ENCODE measurements around the gene GLRX2.

The GLRX2 gene

DNA sequence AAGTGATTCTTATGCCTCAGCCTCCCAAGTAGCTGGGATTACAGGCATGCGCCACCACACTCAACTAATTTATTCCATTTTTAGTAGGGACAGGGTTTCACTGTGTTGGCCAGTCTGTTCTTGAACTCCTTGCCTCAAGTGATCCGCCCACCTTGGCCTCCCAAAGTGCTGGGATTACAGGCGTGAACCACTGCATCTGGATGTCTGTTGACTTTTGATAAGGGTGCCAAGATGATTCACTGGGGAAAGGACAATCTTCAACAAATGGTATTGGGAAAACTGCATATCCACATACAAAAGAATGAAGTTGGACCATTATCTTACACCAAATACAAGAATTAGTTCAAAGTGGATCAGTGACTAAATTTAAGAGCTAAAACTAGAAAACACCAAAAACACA is 26.0 kb downstream of the GLRX2 start:
- no peak for TF ChIP-seq EZH2 (IDR thresholded peaks at IDR 0.05; ENCODE audit: borderline replicate concordance, low read length)
- TF ChIP-seq, protein P1, sequence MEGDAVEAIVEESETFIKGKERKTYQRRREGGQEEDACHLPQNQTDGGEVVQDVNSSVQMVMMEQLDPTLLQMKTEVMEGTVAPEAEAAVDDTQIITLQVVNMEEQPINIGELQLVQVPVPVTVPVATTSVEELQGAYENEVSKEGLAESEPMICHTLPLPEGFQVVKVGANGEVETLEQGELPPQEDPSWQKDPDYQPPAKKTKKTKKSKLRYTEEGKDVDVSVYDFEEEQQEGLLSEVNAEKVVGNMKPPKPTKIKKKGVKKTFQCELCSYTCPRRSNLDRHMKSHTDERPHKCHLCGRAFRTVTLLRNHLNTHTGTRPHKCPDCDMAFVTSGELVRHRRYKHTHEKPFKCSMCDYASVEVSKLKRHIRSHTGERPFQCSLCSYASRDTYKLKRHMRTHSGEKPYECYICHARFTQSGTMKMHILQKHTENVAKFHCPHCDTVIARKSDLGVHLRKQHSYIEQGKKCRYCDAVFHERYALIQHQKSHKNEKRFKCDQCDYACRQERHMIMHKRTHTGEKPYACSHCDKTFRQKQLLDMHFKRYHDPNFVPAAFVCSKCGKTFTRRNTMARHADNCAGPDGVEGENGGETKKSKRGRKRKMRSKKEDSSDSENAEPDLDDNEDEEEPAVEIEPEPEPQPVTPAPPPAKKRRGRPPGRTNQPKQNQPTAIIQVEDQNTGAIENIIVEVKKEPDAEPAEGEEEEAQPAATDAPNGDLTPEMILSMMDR (IDR thresholded peaks at IDR 0.05; ENCODE audit: low read length): no peak
- no peak overlapping the region for H3K4me3 ChIP-seq (ENCODE audit: low read depth, low read length, poor library complexity, severe bottlenecking)
- H3F3A ChIP-seq (ENCODE audit: insufficient read depth, low read length): no peaks in the 10 kb centered on the region
- no peaks in the 10 kb centered on the region for H3K9me2 ChIP-seq (ENCODE audit: low read depth, low read length)
- H3K27ac ChIP-seq (ENCODE audit: low read depth, low read length, poor library complexity, severe bottlenecking): no peak overlapping the region
- H3K4me2 ChIP-seq (ENCODE audit: low read length): no peak overlapping the region
- no peak overlapping the region for H3K9ac ChIP-seq (ENCODE audit: low read length)
- no peak overlapping the region for H2AFZ ChIP-seq (ENCODE audit: low read length)
- H3K9me3 ChIP-seq (ENCODE audit: low read length): peaks cover 12% of the 10 kb centered on the region
- H3K27me3 ChIP-seq (ENCODE audit: insufficient read depth, low read length): no peaks in the 10 kb centered on the region
- no peaks in the 10 kb centered on the region for H4K20me1 ChIP-seq (ENCODE audit: insufficient read depth, low read length)
- H3K79me2 ChIP-seq (ENCODE audit: insufficient read depth, low read length): 0 out of 2 replicates have a peak, but pooled peaks cover 3% of the 10 kb centered on the region
- peaks cover 91% of the 10 kb centered on the region for H3K36me3 ChIP-seq (ENCODE audit: insufficient read depth, low read length)
- peaks cover 11% of the 10 kb centered on the region for H3K4me1 ChIP-seq (ENCODE audit: insufficient read depth, low read length, severe bottlenecking)

DNA sequence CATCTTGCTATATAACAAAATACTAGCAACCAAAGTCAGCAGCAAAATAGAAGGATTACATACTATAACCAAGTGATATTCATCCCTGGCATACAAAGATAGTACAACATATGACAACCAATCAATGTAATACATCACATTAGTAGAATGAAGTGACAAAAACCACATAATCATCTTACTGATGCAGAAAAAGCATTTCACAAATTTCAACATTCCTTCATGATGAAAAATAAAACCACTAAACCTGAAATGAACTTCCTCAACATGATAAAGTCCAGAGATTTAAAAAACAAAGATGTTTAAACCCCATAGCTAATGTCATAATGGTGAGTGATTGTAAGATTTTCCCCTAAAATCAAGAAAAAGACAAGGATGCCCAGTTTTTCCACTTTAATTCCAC is 27.2 kb downstream of the GLRX2 start:
- Histone ChIP-seq H3K27ac (ENCODE audit: low read depth, low read length, poor library complexity, severe bottlenecking) (no peak overlapping the region), H2AFZ (ENCODE audit: low read length) (no peak overlapping the region), H3K79me2 (ENCODE audit: insufficient read depth, low read length) (peaks cover 6% of the 10 kb centered on the region; the same call in 1 of the 2 replicates), H3K27me3 (ENCODE audit: insufficient read depth, low read length) (no peaks in the 10 kb centered on the region), H3K9ac (ENCODE audit: low read length) (no peak overlapping the region), H3K4me1 (ENCODE audit: insufficient read depth, low read length, severe bottlenecking) (peaks cover 4% of the 10 kb centered on the region), H3F3A (ENCODE audit: insufficient read depth, low read length) (no peaks in the 10 kb centered on the region), H3K4me2 (ENCODE audit: low read length) (no peak overlapping the region), H3K36me3 (ENCODE audit: insufficient read depth, low read length) (peaks cover 84% of the 10 kb centered on the region), H4K20me1 (ENCODE audit: insufficient read depth, low read length) (no peaks in the 10 kb centered on the region), H3K9me2 (ENCODE audit: low read depth, low read length) (no peaks in the 10 kb centered on the region), H3K9me3 (ENCODE audit: low read length) (peaks cover 12% of the 10 kb centered on the region), H3K4me3 (ENCODE audit: low read depth, low read length, poor library complexity, severe bottlenecking) (no peak overlapping the region)
- TF ChIP-seq EZH2 (IDR thresholded peaks at IDR 0.05; ENCODE audit: borderline replicate concordance, low read length): no peak
- TF ChIP-seq, protein P1 (IDR thresholded peaks at IDR 0.05; ENCODE audit: low read length): no peak

DNA sequence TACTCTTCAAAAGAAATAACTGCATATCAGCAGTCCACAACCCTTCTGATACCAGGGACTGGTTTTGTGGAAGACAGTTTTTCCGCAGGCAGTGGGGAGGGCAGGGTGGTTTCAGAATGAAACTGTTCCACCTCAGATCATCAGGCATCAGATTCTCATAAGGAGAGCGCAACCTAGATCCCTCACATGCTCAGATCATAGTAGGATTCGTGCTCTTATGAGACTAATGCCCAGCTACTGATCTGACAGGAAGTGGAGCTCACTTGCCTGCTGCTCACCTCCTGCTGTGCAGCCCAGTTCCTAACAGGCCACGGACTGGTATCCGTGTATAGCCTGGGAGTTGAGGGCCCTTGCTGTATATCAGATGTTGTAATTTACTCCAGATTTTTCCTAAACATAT is 34.3 kb downstream of the GLRX2 start:
- Histone ChIP-seq H3K4me2 (ENCODE audit: low read length) (no peak overlapping the region), H3K79me2 (ENCODE audit: insufficient read depth, low read length) (peaks cover 50% of the 10 kb centered on the region), H3K27me3 (ENCODE audit: insufficient read depth, low read length) (no peaks in the 10 kb centered on the region), H3K4me3 (ENCODE audit: low read depth, low read length, poor library complexity, severe bottlenecking) (no peak overlapping the region), H3K36me3 (ENCODE audit: insufficient read depth, low read length) (peaks cover 35% of the 10 kb centered on the region), H2AFZ (ENCODE audit: low read length) (no peak overlapping the region), H3F3A (ENCODE audit: insufficient read depth, low read length) (no peaks in the 10 kb centered on the region), H3K9me2 (ENCODE audit: low read depth, low read length) (no peaks in the 10 kb centered on the region), H4K20me1 (ENCODE audit: insufficient read depth, low read length) (no peaks in the 10 kb centered on the region), H3K4me1 (ENCODE audit: insufficient read depth, low read length, severe bottlenecking) (peaks cover 45% of the 10 kb centered on the region), H3K27ac (ENCODE audit: low read depth, low read length, poor library complexity, severe bottlenecking) (peak overlapping the region; percentile 21), H3K9ac (ENCODE audit: low read length) (no peak overlapping the region), H3K9me3 (ENCODE audit: low read length) (no peaks in the 10 kb centered on the region)
- TF ChIP-seq, protein P1 (IDR thresholded peaks at IDR 0.05; ENCODE audit: low read length): no peak
- TF ChIP-seq EZH2 (IDR thresholded peaks at IDR 0.05; ENCODE audit: borderline replicate concordance, low read length): no peak

Data from OCI-LY1 (cell line).